ENCODE data around the gene SLC25A24. TPM values are rescaled to one million over a fixed set of nuclear protein-coding genes. Genes with fewer than 3 reads are reported as not detected.

Gene SLC25A24
- total RNA-seq, 1 experiment from 2014 or later, result 23.6 TPM

GRCh38 chr1:108152782-108153222, 47.3 kb downstream of the SLC25A24 start:
- BruUV-seq (replicated peaks), result no TSS peak
- Histone ChIP-seq H4K20me1 (ENCODE audit: insufficient read depth) (no peaks in the 10 kb centered on the region), H3K79me2 (ENCODE audit: insufficient read depth, low read length) (no peaks in the 10 kb centered on the region), H3K9ac (ENCODE audit: low read length) (no peak overlapping the region), H3K9me3 (ENCODE audit: control insufficient read depth in 1 of 2, insufficient read depth in 1 of 2, low read depth in 1 of 2, low read length in 2 of 2) (no peaks in the 10 kb centered on the region), H3K9me2 (ENCODE audit: insufficient read depth) (no peaks in the 10 kb centered on the region), H3K27ac (ENCODE audit: low read depth, low read length) (no peak overlapping the region), H2AFZ (ENCODE audit: low read depth, low read length, poor library complexity, severe bottlenecking) (no peak overlapping the region), H3K4me3 (replicated peaks in 1 of 2; ENCODE audit: low read depth in 1 of 2, low read length in 2 of 2) (no peak overlapping the region), H3K4me1 (ENCODE audit: control insufficient read depth in 1 of 2, insufficient read depth in 2 of 2, low read length in 2 of 2) (no peaks in the 10 kb centered on the region), H3K36me3 (ENCODE audit: control insufficient read depth in 1 of 2, insufficient read depth in 2 of 2, low read length in 2 of 2) (peaks cover 12 to 13% of the 10 kb centered on the region in 2 experiments), H3K27me3 (ENCODE audit: insufficient read depth, low read length) (no peaks in the 10 kb centered on the region), H3K4me2 (ENCODE audit: low read length) (no peak overlapping the region)
- no peak for TF ChIP-seq JUND (IDR thresholded peaks at IDR 0.05)
- TF ChIP-seq ZBTB33 (IDR thresholded peaks at IDR 0.05; ENCODE audit: extremely low read depth, insufficient replicate concordance, low read length), result no peak
- no peak for TF ChIP-seq SIN3A (IDR thresholded peaks at IDR 0.05; ENCODE audit: low read depth)
- TF ChIP-seq EGR1 (IDR thresholded peaks at IDR 0.05; ENCODE audit: low read depth), result no peak
- no peak for TF ChIP-seq ZFX (IDR thresholded peaks at IDR 0.05)
- no peak for TF ChIP-seq REST (IDR thresholded peaks at IDR 0.05; ENCODE audit: low read depth)
- no peak for TF ChIP-seq FOSL1 (IDR thresholded peaks at IDR 0.05; ENCODE audit: low read depth)
- no peak for TF ChIP-seq SP1 (IDR thresholded peaks at IDR 0.05; ENCODE audit: low read depth)
- TF ChIP-seq POLR2A (IDR thresholded peaks at IDR 0.05; ENCODE audit: borderline replicate concordance, extremely low read depth, insufficient read depth, insufficient read length), result no peak
- TF ChIP-seq ZNF274 (IDR thresholded peaks at IDR 0.05; ENCODE audit: low read depth, low read length), result no peak
- TF ChIP-seq SRF (IDR thresholded peaks at IDR 0.05; ENCODE audit: low read depth), result no peak
- no peak for TF ChIP-seq POLR2AphosphoS5 (IDR thresholded peaks at IDR 0.05; ENCODE audit: low read depth, low read length)
- no peak for TF ChIP-seq ATF3 (IDR thresholded peaks at IDR 0.05)
- TF ChIP-seq EZH2 (IDR thresholded peaks at IDR 0.05), result no peak
- TF ChIP-seq CBX3 (IDR thresholded peaks at IDR 0.05; ENCODE audit: low read depth), result no peak
- no peak for TF ChIP-seq RAD21 (IDR thresholded peaks at IDR 0.05; ENCODE audit: low read depth)
- no peak for TF ChIP-seq ELF1 (IDR thresholded peaks at IDR 0.05; ENCODE audit: borderline replicate concordance, low read depth)
- TF ChIP-seq CEBPB (IDR thresholded peaks at IDR 0.05; ENCODE audit: low read depth), result no peak
- DNase-seq (ENCODE audit: low read depth, low spot score) (no peak), ATAC-seq (no peak)
- POLR2A ChIA-PET, result no interaction called here
- RAD21 ChIA-PET (ENCODE audit: low non-redundant PET in 1 of 2, low total read pairs in 2 of 2, uncharacterized antibody in 2 of 2, unreplicated experiment in 2 of 2), result no interaction called here
- intact Hi-C loops (cut with micrococcal nuclease), result no loop called here
- CTCF ChIA-PET, result no interaction called here
